ENCODE measurements around the gene KCTD16.

Gene KCTD16

GRCh38 chr5:144170276-144171024 is at the start of gene KCTD16, which contains the start of gene YIPF5:
Gene KCTD16, plus strand, starts transcription at chr5:144170873.
Gene YIPF5, minus strand, starts transcription at chr5:144170659. Its CDS starts 704 bp downstream, at chr5:144169955.
- H3K4me1 Mint-ChIP-seq (ENCODE audit: low read depth), result peaks cover 34% of the 10 kb centered on the region
- H3K4me3 Mint-ChIP-seq, result peak within 1 kb of the TSS; percentile 91
- peak; percentile 98 for DNase-seq (ENCODE audit: low spot score)
- peaks cover 4% of the 10 kb centered on the region for H3K9me3 Mint-ChIP-seq
- H3K36me3 Mint-ChIP-seq (ENCODE audit: low read depth), result peaks cover 20% of the 10 kb centered on the region
- peak within 1 kb of the TSS; percentile 90 for H3K27ac Mint-ChIP-seq
- H3K27me3 Mint-ChIP-seq (ENCODE audit: low read depth), result peaks cover 35% of the 10 kb centered on the region

DNA sequence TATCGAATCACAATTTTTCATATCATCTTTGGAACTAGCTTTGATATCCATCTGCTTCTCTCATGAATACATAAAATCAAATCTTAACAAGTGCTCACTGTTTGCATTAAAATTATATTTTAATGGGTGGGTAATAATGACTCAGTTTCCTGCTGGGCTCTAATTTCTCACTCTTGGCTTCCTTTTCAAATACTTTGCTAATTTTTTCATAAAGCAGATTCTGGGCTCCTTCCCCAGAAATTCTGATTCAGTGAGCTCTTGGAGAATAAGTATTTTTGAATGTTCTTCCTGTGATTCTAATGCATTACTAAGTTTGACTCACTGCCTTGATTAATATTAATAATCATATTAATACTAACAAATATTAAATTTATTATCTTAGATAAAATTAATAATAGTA is 49.1 kb upstream of the KCTD16 start:
- Mint-ChIP-seq H3K36me3 (ENCODE audit: low read depth) (no peaks in the 10 kb centered on the region), H3K27me3 (ENCODE audit: low read depth) (no peaks in the 10 kb centered on the region), H3K27ac (no peak overlapping the region), H3K9me3 (no peaks in the 10 kb centered on the region), H3K4me3 (no peak overlapping the region), H3K4me1 (ENCODE audit: low read depth) (no peaks in the 10 kb centered on the region)
- no peak for DNase-seq (ENCODE audit: low spot score)

- no peak overlapping the region for H3K4me3 Mint-ChIP-seq
- no peaks in the 10 kb centered on the region for H3K9me3 Mint-ChIP-seq
- no peak overlapping the region for H3K27ac Mint-ChIP-seq
- H3K27me3 Mint-ChIP-seq (ENCODE audit: low read depth), result no peaks in the 10 kb centered on the region
- no peak for DNase-seq (ENCODE audit: low spot score)
- H3K36me3 Mint-ChIP-seq (ENCODE audit: low read depth), result no peaks in the 10 kb centered on the region
- H3K4me1 Mint-ChIP-seq (ENCODE audit: low read depth), result no peaks in the 10 kb centered on the region
These were observed 48.6 kb upstream of the KCTD16 start for GRCh38 chr5:144122081-144122480.

DNA sequence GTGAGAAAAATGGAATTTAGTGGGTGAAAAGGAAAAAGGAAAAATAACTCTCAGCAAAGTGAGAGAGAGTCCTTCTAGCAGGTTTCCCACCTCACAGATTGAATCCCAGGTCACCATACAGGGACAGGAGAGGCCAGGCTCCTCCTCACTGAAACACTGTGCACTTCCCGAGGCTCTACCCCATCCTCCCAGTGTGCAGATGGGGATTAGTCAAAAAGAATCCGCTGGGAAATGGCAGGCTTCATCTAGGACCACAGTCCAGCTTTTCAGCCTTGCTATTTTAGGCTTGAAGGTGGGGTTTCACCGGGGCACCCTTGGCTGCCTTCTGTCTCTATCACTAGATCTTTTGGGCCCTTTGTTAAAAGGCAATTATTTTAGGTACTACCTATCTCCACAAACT is 48.0 kb upstream of the KCTD16 start:
- Mint-ChIP-seq H3K4me1 (ENCODE audit: low read depth) (no peaks in the 10 kb centered on the region), H3K9me3 (no peaks in the 10 kb centered on the region), H3K27me3 (ENCODE audit: low read depth) (no peaks in the 10 kb centered on the region), H3K36me3 (ENCODE audit: low read depth) (no peaks in the 10 kb centered on the region), H3K4me3 (no peak overlapping the region), H3K27ac (no peak overlapping the region)
- no peak for DNase-seq (ENCODE audit: low spot score)

GRCh38 chr5:144125163-144125726 is 45.4 kb upstream of the KCTD16 start:
- no peaks in the 10 kb centered on the region for H3K4me1 Mint-ChIP-seq (ENCODE audit: low read depth)
- H3K27ac Mint-ChIP-seq, result no peak overlapping the region
- H3K36me3 Mint-ChIP-seq (ENCODE audit: low read depth), result no peaks in the 10 kb centered on the region
- H3K27me3 Mint-ChIP-seq (ENCODE audit: low read depth), result peaks cover under 1% of the 10 kb centered on the region
- H3K9me3 Mint-ChIP-seq, result no peaks in the 10 kb centered on the region
- DNase-seq (ENCODE audit: low spot score), result no peak
- no peak overlapping the region for H3K4me3 Mint-ChIP-seq

DNA sequence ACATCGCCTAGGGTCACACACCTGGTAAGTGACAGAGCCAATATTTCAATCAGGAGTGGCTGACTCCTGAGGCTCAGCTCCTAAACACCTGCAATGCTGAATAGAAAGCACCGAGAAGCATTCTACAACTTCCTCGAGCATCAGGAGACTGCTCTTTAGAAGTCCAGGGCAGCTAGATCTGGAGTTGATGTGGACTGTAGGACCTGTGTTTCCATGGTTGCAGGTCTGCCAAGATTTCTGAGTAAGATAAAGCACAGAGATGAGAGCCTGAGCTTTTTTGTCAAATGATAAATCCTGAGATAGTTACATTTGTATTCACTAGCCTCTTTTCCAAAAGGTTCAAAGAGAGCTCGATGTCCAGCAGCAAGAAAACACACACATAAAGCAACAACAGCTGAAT is 44.0 kb upstream of the KCTD16 start:
- Mint-ChIP-seq H3K27ac (no peak overlapping the region), H3K9me3 (no peaks in the 10 kb centered on the region), H3K4me3 (no peak overlapping the region), H3K36me3 (ENCODE audit: low read depth) (no peaks in the 10 kb centered on the region), H3K27me3 (ENCODE audit: low read depth) (peaks cover 3% of the 10 kb centered on the region), H3K4me1 (ENCODE audit: low read depth) (no peaks in the 10 kb centered on the region)
- no peak for DNase-seq (ENCODE audit: low spot score)

- H3K4me3 Mint-ChIP-seq, result no peak overlapping the region
- DNase-seq (ENCODE audit: low spot score), result no peak
- H3K27ac Mint-ChIP-seq, result no peak overlapping the region
- no peaks in the 10 kb centered on the region for H3K9me3 Mint-ChIP-seq
- H3K36me3 Mint-ChIP-seq (ENCODE audit: low read depth), result no peaks in the 10 kb centered on the region
- peaks cover 3% of the 10 kb centered on the region for H3K27me3 Mint-ChIP-seq (ENCODE audit: low read depth)
- no peaks in the 10 kb centered on the region for H3K4me1 Mint-ChIP-seq (ENCODE audit: low read depth)
These were observed 41.8 kb upstream of the KCTD16 start for GRCh38 chr5:144128844-144129243.

DNA sequence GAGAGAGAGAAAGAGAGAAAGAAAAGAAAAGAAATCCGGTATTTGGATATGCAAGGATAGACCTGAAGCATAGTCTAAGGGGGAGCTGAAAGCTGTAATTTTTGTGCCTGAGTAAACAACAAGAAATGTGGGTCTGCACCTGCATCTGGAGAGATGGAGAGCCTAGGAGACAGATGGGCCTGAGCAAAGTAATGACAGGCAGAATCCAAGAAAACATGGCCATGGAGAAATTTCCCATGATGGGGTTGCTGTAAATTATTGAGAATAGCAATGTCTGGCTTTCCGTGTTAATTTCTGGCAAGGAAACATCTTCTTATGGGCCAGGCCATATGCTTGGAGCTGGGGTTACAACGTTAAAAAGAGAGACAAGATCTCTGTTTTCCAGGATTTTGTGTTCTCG is 40.4 kb upstream of the KCTD16 start:
- no peak overlapping the region for H3K27ac Mint-ChIP-seq
- no peaks in the 10 kb centered on the region for H3K9me3 Mint-ChIP-seq
- H3K4me1 Mint-ChIP-seq (ENCODE audit: low read depth), result no peaks in the 10 kb centered on the region
- no peak overlapping the region for H3K4me3 Mint-ChIP-seq
- peaks cover 5% of the 10 kb centered on the region for H3K27me3 Mint-ChIP-seq (ENCODE audit: low read depth)
- H3K36me3 Mint-ChIP-seq (ENCODE audit: low read depth), result no peaks in the 10 kb centered on the region
- no peak for DNase-seq (ENCODE audit: low spot score)

DNA sequence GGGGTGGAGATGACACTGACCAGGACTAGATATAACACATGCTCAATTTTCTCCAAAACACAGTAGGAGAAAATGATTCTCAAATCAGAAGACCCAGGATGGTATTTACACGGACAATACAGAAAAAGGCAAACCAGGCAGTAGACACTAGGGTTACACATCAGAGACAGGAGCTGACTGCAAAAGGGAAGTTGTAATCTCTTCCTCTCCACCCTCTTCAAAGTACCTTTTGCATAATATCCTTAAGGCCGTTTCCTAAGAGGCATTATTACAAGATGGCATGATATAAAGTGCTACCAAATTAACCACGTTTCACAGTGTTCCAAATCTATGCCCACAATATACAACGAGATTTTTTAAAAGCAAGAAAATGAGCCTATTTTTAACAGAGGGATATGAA is 39.4 kb upstream of the KCTD16 start:
- H3K36me3 Mint-ChIP-seq (ENCODE audit: low read depth), result no peaks in the 10 kb centered on the region

DNA sequence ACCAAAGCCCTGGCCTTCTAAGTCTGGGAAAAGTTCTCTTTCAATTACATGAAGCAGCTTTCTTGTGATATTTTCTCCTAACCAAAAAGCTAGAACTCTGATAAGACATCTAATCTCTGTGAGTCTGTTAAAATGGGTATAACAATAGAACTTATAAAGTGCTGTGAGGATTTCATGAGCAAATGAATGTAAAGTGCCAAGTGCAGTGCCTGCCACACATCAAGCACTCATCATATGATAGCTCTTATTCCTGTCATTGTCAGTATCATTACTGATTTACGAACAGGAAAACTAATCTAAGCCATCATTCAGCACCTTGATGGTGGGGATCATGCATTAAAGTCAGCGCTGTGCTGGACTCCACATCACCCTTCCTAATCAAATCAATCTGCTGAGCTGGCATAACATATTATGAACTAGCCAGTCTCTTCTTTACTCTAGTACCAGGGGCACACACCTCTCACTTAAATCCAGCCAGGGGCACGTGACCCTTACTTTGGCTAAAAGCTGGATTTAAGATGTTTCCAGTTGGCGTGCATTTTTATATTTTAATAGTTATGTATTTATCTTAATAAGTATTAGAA is 37.5 kb upstream of the KCTD16 start:
- H3K4me1 Mint-ChIP-seq (ENCODE audit: low read depth), result no peaks in the 10 kb centered on the region
- H3K27me3 Mint-ChIP-seq (ENCODE audit: low read depth), result peaks cover 15% of the 10 kb centered on the region
- no peak for DNase-seq (ENCODE audit: low spot score)
- no peak overlapping the region for H3K4me3 Mint-ChIP-seq
- no peaks in the 10 kb centered on the region for H3K9me3 Mint-ChIP-seq
- H3K36me3 Mint-ChIP-seq (ENCODE audit: low read depth), result no peaks in the 10 kb centered on the region
- H3K27ac Mint-ChIP-seq, result no peak overlapping the region

More for the DNA sequence above, 39.4 kb upstream of the KCTD16 start:
- Mint-ChIP-seq H3K27me3 (ENCODE audit: low read depth) (peaks cover 9% of the 10 kb centered on the region), H3K27ac (no peak overlapping the region), H3K4me1 (ENCODE audit: low read depth) (no peaks in the 10 kb centered on the region), H3K9me3 (no peaks in the 10 kb centered on the region), H3K4me3 (no peak overlapping the region)
- DNase-seq (ENCODE audit: low spot score), result no peak

DNA sequence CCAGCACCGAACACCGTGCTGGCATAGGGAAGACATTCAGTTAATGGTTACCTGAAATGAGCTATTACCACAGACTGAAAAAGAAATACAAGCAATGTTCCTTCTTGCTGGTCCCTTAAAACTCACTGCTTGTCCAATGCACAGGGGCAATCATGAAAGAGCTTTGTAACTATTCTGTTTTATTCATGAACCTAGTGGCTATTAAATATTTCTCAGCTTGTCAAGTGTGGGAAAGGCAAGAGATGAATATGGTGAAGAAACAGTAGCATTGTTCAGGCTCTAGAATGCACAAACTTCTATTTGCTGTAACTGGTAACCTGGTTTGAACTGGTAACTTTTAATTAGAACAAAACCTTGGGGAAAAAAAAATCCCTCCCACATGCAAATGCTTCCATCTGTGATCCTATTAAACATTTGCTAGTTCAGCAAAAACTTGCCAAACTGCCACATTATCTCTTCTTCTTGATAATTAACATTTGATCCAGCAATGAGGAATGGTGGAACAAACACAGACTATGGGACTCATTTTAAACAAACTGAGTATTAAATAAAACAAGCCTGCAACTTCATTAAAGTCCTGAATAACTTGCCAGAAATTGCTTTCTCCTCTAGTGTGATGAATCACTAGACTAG is 36.4 kb upstream of the KCTD16 start:
- Mint-ChIP-seq H3K27me3 (ENCODE audit: low read depth) (peaks cover 16% of the 10 kb centered on the region), H3K9me3 (no peaks in the 10 kb centered on the region), H3K36me3 (ENCODE audit: low read depth) (no peaks in the 10 kb centered on the region), H3K4me1 (ENCODE audit: low read depth) (no peaks in the 10 kb centered on the region), H3K27ac (no peak overlapping the region), H3K4me3 (no peak overlapping the region)
- DNase-seq (ENCODE audit: low spot score), result no peak

- H3K4me1 Mint-ChIP-seq (ENCODE audit: low read depth), result no peaks in the 10 kb centered on the region
- H3K36me3 Mint-ChIP-seq (ENCODE audit: low read depth), result no peaks in the 10 kb centered on the region
- H3K9me3 Mint-ChIP-seq, result no peaks in the 10 kb centered on the region
- H3K4me3 Mint-ChIP-seq, result no peak overlapping the region
- peaks cover 16% of the 10 kb centered on the region for H3K27me3 Mint-ChIP-seq (ENCODE audit: low read depth)
- DNase-seq (ENCODE audit: low spot score), result no peak
- no peak overlapping the region for H3K27ac Mint-ChIP-seq
These were observed 35.4 kb upstream of the KCTD16 start for GRCh38 chr5:144135113-144135762.

- H3K27ac Mint-ChIP-seq, result no peak overlapping the region
- no peak overlapping the region for H3K4me3 Mint-ChIP-seq
- H3K36me3 Mint-ChIP-seq (ENCODE audit: low read depth), result no peaks in the 10 kb centered on the region
- H3K27me3 Mint-ChIP-seq (ENCODE audit: low read depth), result peaks cover 20% of the 10 kb centered on the region
- no peaks in the 10 kb centered on the region for H3K9me3 Mint-ChIP-seq
- H3K4me1 Mint-ChIP-seq (ENCODE audit: low read depth), result peaks cover 2% of the 10 kb centered on the region
- no peak for DNase-seq (ENCODE audit: low spot score)
These were observed 31.1 kb upstream of the KCTD16 start for GRCh38 chr5:144139586-144139985.

DNA sequence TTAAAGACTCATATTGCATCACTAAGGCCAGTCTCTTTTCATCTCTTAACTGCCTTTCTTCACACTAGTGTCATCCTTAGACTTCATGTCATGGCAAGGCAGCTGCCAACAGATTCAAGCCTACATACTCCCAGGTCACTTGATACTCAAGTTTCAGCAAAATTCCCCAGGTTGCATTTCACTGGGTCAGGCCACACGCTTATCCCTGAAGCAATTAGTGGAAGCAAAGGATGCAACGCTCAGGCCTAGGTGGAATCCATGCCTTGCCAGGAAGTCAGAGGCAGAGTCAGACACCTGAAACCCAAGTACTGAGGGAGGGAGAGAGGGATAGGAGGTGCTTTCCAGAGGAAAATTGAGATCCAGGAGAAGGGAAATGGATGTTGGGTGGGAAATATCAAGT is 29.1 kb upstream of the KCTD16 start:
- no peak overlapping the region for H3K4me3 Mint-ChIP-seq
- H3K36me3 Mint-ChIP-seq (ENCODE audit: low read depth), result no peaks in the 10 kb centered on the region
- H3K4me1 Mint-ChIP-seq (ENCODE audit: low read depth), result peaks cover 2% of the 10 kb centered on the region
- H3K27me3 Mint-ChIP-seq (ENCODE audit: low read depth), result peaks cover 16% of the 10 kb centered on the region
- no peaks in the 10 kb centered on the region for H3K9me3 Mint-ChIP-seq
- H3K27ac Mint-ChIP-seq, result no peak overlapping the region
- DNase-seq (ENCODE audit: low spot score), result no peak
